ENCODE measurements around the gene FRMPD3. TPM values are rescaled to one million over a fixed set of nuclear protein-coding genes. Genes with fewer than 3 reads are reported as not detected.
A peak's percentile ranks its signal among the peaks of the same experiment; 100 is the strongest.

The FRMPD3 gene
- total RNA-seq (2022) = not detected in 2 replicates
- Bru-seq, nascent RNA = percentile 3 among the genes with signal in this experiment
- BruChase-seq, experiment 1, labeled RNA remaining after a 6-hour chase = percentile 1 among the genes with signal in this experiment
- percentile 1 among the genes with signal in this experiment for BruChase-seq, experiment 2, labeled RNA remaining after a 2-hour chase
- long read RNA-seq = 0 reads

DNA sequence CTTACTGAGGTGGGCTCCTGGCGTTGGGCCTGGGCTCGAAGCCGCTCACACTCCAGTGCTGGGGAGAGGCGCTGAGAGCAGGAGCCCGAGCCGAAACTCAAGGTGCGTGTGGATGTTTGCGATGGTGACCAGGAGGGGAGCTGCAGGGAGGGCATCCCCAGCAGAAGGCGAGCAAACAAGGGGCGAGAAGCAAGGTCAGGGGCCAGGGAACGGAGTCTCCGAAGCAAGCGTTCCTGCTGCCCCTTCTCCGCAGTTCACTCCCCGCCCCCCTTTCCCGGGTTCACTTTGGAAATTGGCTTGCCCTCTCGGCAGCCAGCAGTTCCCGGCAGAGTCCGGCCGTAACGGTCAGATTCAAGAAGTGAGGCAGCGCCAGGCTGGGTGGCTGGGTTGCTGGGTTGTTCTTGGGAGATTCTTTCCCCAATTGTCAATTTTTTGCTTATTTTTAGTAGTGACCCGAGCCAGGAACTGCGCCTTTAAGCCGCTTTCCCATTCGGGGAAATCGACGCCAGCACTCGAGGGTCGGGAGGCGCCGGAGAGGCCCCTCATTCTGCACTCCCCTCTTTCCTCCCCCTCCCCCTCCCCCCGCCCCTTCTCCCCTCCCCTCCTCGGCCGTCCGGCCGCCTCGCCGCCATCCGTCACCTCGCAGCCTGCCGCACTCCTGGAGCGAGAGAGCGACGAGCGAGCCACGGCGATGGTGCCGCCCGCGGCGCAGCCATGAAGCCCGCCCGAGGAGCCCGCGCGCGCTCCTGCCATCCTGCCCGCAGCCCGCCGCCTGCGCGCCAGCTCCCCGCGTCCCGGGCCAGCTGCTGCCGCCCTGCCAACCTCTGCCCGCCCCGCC, at the start of gene FRMPD3:
FRMPD3 (plus strand) TSS at position 655 of the 838 bp plus-strand sequence. CDS start 76,937 bp downstream, outside the sequence.
- CTCF ChIA-PET = interaction anchor here (1.4 kb wide), 1 partner anchor 11 kb away, joined by 3 read pairs; no protein-coding TSS in a partner anchor
- peak; percentile 24 for DNase-seq (ENCODE audit: unreplicated experiment)
- intact Hi-C loops (cut with micrococcal nuclease) = no loop called here
- no peak within 1 kb of the TSS for H3K27ac Mint-ChIP-seq (ENCODE audit: low read depth, unreplicated experiment)
- no peaks in the 10 kb centered on the region for H3K9me3 Mint-ChIP-seq (ENCODE audit: unreplicated experiment)
- TF ChIP-seq, protein P1, sequence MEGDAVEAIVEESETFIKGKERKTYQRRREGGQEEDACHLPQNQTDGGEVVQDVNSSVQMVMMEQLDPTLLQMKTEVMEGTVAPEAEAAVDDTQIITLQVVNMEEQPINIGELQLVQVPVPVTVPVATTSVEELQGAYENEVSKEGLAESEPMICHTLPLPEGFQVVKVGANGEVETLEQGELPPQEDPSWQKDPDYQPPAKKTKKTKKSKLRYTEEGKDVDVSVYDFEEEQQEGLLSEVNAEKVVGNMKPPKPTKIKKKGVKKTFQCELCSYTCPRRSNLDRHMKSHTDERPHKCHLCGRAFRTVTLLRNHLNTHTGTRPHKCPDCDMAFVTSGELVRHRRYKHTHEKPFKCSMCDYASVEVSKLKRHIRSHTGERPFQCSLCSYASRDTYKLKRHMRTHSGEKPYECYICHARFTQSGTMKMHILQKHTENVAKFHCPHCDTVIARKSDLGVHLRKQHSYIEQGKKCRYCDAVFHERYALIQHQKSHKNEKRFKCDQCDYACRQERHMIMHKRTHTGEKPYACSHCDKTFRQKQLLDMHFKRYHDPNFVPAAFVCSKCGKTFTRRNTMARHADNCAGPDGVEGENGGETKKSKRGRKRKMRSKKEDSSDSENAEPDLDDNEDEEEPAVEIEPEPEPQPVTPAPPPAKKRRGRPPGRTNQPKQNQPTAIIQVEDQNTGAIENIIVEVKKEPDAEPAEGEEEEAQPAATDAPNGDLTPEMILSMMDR (IDR thresholded peaks at IDR 0.05; ENCODE audit: unreplicated experiment) = no peak
- POLR2A ChIA-PET = no interaction called here
- H3K36me3 Mint-ChIP-seq (ENCODE audit: insufficient read depth, unreplicated experiment) = peaks cover 6% of the 10 kb centered on the region
- peak within 1 kb of the TSS; percentile 52 for H3K4me3 Mint-ChIP-seq (ENCODE audit: unreplicated experiment)
- BruUV-seq (replicated peaks) = no TSS peak
- H3K27me3 Mint-ChIP-seq (ENCODE audit: insufficient read depth, unreplicated experiment) = peaks cover 51% of the 10 kb centered on the region
- no peaks in the 10 kb centered on the region for H3K4me1 Mint-ChIP-seq (ENCODE audit: insufficient read depth, unreplicated experiment)

DNA sequence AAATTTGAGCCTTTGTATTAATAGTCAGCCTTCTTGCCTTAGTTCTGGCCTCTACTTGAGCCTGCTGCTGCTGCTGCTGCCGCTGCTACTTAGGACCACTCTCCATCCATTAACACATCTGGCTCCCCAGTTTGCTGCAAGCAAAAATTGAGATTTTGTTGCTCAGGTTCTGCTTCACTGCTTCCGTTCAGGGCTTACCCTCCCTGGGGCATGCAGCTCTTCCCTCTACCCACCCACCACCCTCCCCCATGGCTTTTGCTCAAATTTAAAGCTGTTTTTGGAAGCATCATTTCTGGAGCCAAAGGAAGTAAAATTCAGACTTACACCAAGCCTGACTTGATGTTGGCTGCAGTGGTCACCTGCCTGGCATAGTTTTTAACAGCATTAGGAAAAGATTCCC, 28.9 kb upstream of the FRMPD3 start:
- Mint-ChIP-seq H3K36me3 (ENCODE audit: insufficient read depth, unreplicated experiment) (no peaks in the 10 kb centered on the region), H3K27me3 (ENCODE audit: insufficient read depth, unreplicated experiment) (peaks cover 88% of the 10 kb centered on the region), H3K27ac (ENCODE audit: low read depth, unreplicated experiment) (no peak overlapping the region), H3K9me3 (ENCODE audit: unreplicated experiment) (peaks cover 14% of the 10 kb centered on the region), H3K4me3 (ENCODE audit: unreplicated experiment) (no peak overlapping the region), H3K4me1 (ENCODE audit: insufficient read depth, unreplicated experiment) (no peaks in the 10 kb centered on the region)
- ChIA-PET CTCF (no interaction called here), POLR2A (no interaction called here)
- TF ChIP-seq, protein P1 (IDR thresholded peaks at IDR 0.05; ENCODE audit: unreplicated experiment) = no peak
- BruUV-seq (replicated peaks) = no TSS peak
- intact Hi-C loops (cut with micrococcal nuclease) = no loop called here
- DNase-seq (ENCODE audit: unreplicated experiment) = no peak

DNA sequence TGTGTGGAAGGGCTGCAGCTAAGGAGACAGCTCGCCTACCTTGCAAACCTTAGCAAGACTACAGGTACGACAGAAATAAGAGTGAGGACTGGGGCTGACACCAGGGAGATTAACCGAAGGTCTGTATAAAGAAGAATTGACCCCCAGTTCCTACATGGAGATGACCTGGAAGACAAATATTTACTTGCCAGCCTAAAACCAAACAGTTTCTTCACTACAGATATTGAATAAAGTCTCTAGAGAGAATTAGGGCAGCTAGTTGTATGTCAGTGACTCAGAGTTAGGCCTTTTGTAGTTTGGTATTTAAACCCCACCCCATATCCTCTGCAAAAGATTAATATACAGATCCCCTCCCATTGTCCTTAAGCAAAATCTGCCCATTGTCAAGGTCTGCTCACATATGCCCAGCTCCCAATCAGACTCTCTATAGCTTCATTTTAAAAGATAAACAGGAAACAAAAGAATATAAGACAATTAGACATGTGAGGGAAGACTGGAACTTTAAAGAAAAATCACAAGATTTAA, 28.1 kb upstream of the FRMPD3 start:
- no peaks in the 10 kb centered on the region for H3K36me3 Mint-ChIP-seq (ENCODE audit: insufficient read depth, unreplicated experiment)
- H3K4me3 Mint-ChIP-seq (ENCODE audit: unreplicated experiment) = no peak overlapping the region
- intact Hi-C loops (cut with micrococcal nuclease) = no loop called here
- H3K9me3 Mint-ChIP-seq (ENCODE audit: unreplicated experiment) = peaks cover 14% of the 10 kb centered on the region
- BruUV-seq (replicated peaks) = no TSS peak
- POLR2A ChIA-PET = interaction anchor here (0.8 kb wide), 1 partner anchor 42 kb away, joined by 3 read pairs; no protein-coding TSS in a partner anchor
- CTCF ChIA-PET = no interaction called here
- TF ChIP-seq, protein P1 (IDR thresholded peaks at IDR 0.05; ENCODE audit: unreplicated experiment) = no peak
- H3K4me1 Mint-ChIP-seq (ENCODE audit: insufficient read depth, unreplicated experiment) = no peaks in the 10 kb centered on the region
- H3K27ac Mint-ChIP-seq (ENCODE audit: low read depth, unreplicated experiment) = no peak overlapping the region
- no peak for DNase-seq (ENCODE audit: unreplicated experiment)
- peaks cover 84% of the 10 kb centered on the region for H3K27me3 Mint-ChIP-seq (ENCODE audit: insufficient read depth, unreplicated experiment)

DNA sequence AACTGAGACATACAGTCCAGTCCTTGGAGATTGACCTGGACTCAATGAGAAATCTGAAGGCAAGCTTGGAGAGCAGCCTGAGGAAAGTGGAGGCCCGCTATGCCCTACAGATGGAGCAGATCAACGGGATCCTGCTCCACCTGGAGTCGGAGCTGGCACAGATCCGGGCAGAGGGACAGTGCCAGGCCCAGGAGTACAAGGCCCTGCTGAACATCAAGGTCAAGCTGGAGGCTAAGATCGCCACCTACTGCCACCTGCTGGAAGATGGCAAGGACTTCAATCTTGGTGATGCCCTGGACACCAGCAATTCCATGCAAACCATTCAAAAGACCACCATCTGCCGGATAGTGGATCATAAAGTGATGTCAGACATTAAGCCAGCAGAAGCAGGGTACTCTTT, 20.4 kb upstream of the FRMPD3 start:
- intact Hi-C loops (cut with micrococcal nuclease) = loop anchor here (1.0 kb wide), 2 partner anchors 326 to 404 kb away; no protein-coding TSS in a partner anchor
- CTCF ChIA-PET = interaction anchor here (0.5 to 1.6 kb wide), 5 partner anchors 10 to 422 kb away, joined by 3 to 5 read pairs (median 4); no protein-coding TSS in a partner anchor

More for the DNA sequence above, 20.4 kb upstream of the FRMPD3 start:
- POLR2A ChIA-PET = interaction anchor here (0.8 kb wide), 1 partner anchor 175 kb away, joined by 3 read pairs; no protein-coding TSS in a partner anchor
- Mint-ChIP-seq H3K36me3 (ENCODE audit: insufficient read depth, unreplicated experiment) (no peaks in the 10 kb centered on the region), H3K27me3 (ENCODE audit: insufficient read depth, unreplicated experiment) (peaks cover 62% of the 10 kb centered on the region), H3K27ac (ENCODE audit: low read depth, unreplicated experiment) (no peak overlapping the region), H3K9me3 (ENCODE audit: unreplicated experiment) (peaks cover 7% of the 10 kb centered on the region), H3K4me1 (ENCODE audit: insufficient read depth, unreplicated experiment) (no peaks in the 10 kb centered on the region), H3K4me3 (ENCODE audit: unreplicated experiment) (no peak overlapping the region)
- DNase-seq (ENCODE audit: unreplicated experiment) = peak; percentile 62
- BruUV-seq (replicated peaks) = no TSS peak
- TF ChIP-seq, protein P1 (IDR thresholded peaks at IDR 0.05; ENCODE audit: unreplicated experiment) = peak; percentile 37
